GM13977 (cell line): ENCODE data around the gene CDH13.

Experiments
- DNase-seq: peaks from one replicate; pipeline ENCODE4 v3.0.0; 2012; ENCODE audit warnings: low spot score
- CTCF ChIP-seq: IDR thresholded peaks from 2 replicates; pipeline ENCODE4 v1.5.1; 2012; ENCODE audit warnings: mild to moderate bottlenecking, control low read depth; ENCODE audit not compliant: insufficient read depth; ENCODE audit errors: extremely low read depth, missing control alignments
- in situ Hi-C: fragments of 300-500 bp; cut with MboI; formaldehyde crosslinking; loops from one replicate; pipeline ENCODE4 v1.12.0; 2022; ENCODE audit warnings: low sequenced_read_pairs, low pct_unique_long_range_greater_than_20kb, mixed read lengths, inconsistent platforms; ENCODE audit not compliant: unreplicated experiment

CDH13 gene

GRCh38 chr16:83807710-83808572, 1181.2 kb downstream of the CDH13 start, which contains the start of gene HSBP1:
Gene HSBP1, plus strand, starts transcription at chr16:83807978. Its CDS starts 99 bp downstream, at chr16:83808077.
- DNase-seq = peak; percentile 97
- in situ Hi-C loops = no loop called here
- TF ChIP-seq CTCF = no peak

GRCh38 chr16:83808573-83809014, 1181.8 kb downstream of the CDH13 start:
- in situ Hi-C loops = no loop called here
- DNase-seq = no peak
- no peak for TF ChIP-seq CTCF

- no peak for TF ChIP-seq CTCF
- in situ Hi-C loops = no loop called here
Observed at GRCh38 chr16:83809092-83809491, 1182.3 kb downstream of the CDH13 start.

GRCh38 chr16:83810901-83811300, 1184.1 kb downstream of the CDH13 start:
- no peak for DNase-seq
- no peak for TF ChIP-seq CTCF
- in situ Hi-C loops = no loop called here

More at GRCh38 chr16:83809092-83809491, 1182.3 kb downstream of the CDH13 start:
- DNase-seq = no peak

- no peak for TF ChIP-seq CTCF
- in situ Hi-C loops = no loop called here
- no peak for DNase-seq
Observed at GRCh38 chr16:83813823-83814658, 1187.3 kb downstream of the CDH13 start.

- in situ Hi-C loops = no loop called here
- no peak for TF ChIP-seq CTCF
- DNase-seq = no peak
Observed at GRCh38 chr16:83814659-83814985, 1187.9 kb downstream of the CDH13 start.
